Measurements from ENCODE around the gene TTF1.

Gene TTF1

DNA sequence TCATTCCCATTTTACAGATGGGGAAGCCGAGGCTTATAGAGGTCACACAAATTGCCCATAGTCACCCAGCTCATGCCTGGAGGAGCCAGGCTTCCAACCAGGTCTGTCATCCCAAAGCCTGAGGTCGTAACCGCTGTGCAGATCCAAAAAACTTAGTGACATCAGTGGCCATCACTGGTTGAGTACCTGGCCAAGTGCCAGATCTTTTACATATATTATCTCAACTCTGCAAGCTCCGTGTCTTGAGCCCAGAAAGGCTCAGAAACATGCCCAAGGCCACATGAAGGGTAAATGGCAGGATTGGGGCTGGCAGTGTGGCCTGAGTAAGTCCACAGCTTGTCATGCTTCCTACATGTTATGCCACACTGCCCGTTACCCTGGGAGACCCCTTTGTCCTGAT, 16.9 kb upstream of the TTF1 start:
- TF ChIP-seq EZH2phosphoT487 (IDR thresholded peaks at IDR 0.05; ENCODE audit: borderline replicate concordance): no peak
- Histone ChIP-seq H3K4me1 (ENCODE audit: insufficient read depth, low read length, poor library complexity, severe bottlenecking) (no peaks in the 10 kb centered on the region), H3K4me2 (ENCODE audit: low read depth, low read length, poor library complexity, severe bottlenecking) (no peak overlapping the region), H3K4me3 (ENCODE audit: low read length, poor library complexity, severe bottlenecking) (no peak overlapping the region), H2AFZ (ENCODE audit: low read length) (no peak overlapping the region), H3K79me2 (ENCODE audit: insufficient read depth, low read length) (no peaks in the 10 kb centered on the region), H3F3A (ENCODE audit: low read depth) (no peaks in the 10 kb centered on the region), H3K9me3 (ENCODE audit: insufficient read depth, low read depth, low read length) (no peaks in the 10 kb centered on the region), H4K20me1 (ENCODE audit: insufficient read depth, low read length, poor library complexity, severe bottlenecking) (no peaks in the 10 kb centered on the region), H3K27me3 (ENCODE audit: insufficient read depth, low read length, poor library complexity, severe bottlenecking) (no peaks in the 10 kb centered on the region), H3K9me2 (replicated peaks; ENCODE audit: low read depth, low read length) (no peaks in the 10 kb centered on the region), H3K9ac (ENCODE audit: low read depth, low read length, poor library complexity, severe bottlenecking) (no peak overlapping the region), H3K36me3 (ENCODE audit: insufficient read depth, low read length) (no peaks in the 10 kb centered on the region)

DNA sequence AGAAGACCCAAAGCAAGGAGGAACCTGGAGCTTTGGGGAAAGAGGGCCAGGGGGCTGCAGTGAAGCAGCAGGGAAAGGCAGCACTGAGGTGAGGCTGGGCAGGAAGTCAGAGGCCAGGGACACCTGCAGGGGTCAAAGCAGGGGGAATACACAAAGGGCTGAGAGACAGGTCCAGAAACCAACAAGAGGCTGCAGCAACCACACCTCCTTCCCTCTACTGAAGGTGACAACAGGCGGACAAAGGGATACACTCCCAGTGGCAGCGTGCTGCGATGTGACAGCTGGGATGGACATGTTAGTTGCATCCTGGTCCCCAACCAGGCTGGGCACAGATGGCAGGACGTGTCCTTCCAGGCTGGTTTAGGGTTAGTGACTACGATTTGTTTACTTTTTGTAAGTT, 15.9 kb upstream of the TTF1 start:
- TF ChIP-seq, protein P1, sequence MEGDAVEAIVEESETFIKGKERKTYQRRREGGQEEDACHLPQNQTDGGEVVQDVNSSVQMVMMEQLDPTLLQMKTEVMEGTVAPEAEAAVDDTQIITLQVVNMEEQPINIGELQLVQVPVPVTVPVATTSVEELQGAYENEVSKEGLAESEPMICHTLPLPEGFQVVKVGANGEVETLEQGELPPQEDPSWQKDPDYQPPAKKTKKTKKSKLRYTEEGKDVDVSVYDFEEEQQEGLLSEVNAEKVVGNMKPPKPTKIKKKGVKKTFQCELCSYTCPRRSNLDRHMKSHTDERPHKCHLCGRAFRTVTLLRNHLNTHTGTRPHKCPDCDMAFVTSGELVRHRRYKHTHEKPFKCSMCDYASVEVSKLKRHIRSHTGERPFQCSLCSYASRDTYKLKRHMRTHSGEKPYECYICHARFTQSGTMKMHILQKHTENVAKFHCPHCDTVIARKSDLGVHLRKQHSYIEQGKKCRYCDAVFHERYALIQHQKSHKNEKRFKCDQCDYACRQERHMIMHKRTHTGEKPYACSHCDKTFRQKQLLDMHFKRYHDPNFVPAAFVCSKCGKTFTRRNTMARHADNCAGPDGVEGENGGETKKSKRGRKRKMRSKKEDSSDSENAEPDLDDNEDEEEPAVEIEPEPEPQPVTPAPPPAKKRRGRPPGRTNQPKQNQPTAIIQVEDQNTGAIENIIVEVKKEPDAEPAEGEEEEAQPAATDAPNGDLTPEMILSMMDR (conservative IDR thresholded peaks at IDR 0.05; ENCODE audit: low read length): no peak
- TF ChIP-seq EZH2phosphoT487 (IDR thresholded peaks at IDR 0.05; ENCODE audit: borderline replicate concordance): no peak
- H3K36me3 ChIP-seq (ENCODE audit: insufficient read depth, low read length): no peaks in the 10 kb centered on the region
- H3K79me2 ChIP-seq (ENCODE audit: insufficient read depth, low read length): no peaks in the 10 kb centered on the region
- H3K4me2 ChIP-seq (ENCODE audit: low read depth, low read length, poor library complexity, severe bottlenecking): no peak overlapping the region
- H3K9ac ChIP-seq (ENCODE audit: low read depth, low read length, poor library complexity, severe bottlenecking): no peak overlapping the region
- H2AFZ ChIP-seq (ENCODE audit: low read length): no peak overlapping the region
- H3K4me3 ChIP-seq (ENCODE audit: low read length, poor library complexity, severe bottlenecking): no peak overlapping the region
- H3K4me1 ChIP-seq (ENCODE audit: insufficient read depth, low read length, poor library complexity, severe bottlenecking): no peaks in the 10 kb centered on the region
- H4K20me1 ChIP-seq (ENCODE audit: insufficient read depth, low read length, poor library complexity, severe bottlenecking): no peaks in the 10 kb centered on the region
- H3K9me2 ChIP-seq (replicated peaks; ENCODE audit: low read depth, low read length): no peaks in the 10 kb centered on the region
- H3K9me3 ChIP-seq (ENCODE audit: insufficient read depth, low read depth, low read length): no peaks in the 10 kb centered on the region
- no peaks in the 10 kb centered on the region for H3F3A ChIP-seq (ENCODE audit: low read depth)
- H3K27me3 ChIP-seq (ENCODE audit: insufficient read depth, low read length, poor library complexity, severe bottlenecking): no peaks in the 10 kb centered on the region

DNA sequence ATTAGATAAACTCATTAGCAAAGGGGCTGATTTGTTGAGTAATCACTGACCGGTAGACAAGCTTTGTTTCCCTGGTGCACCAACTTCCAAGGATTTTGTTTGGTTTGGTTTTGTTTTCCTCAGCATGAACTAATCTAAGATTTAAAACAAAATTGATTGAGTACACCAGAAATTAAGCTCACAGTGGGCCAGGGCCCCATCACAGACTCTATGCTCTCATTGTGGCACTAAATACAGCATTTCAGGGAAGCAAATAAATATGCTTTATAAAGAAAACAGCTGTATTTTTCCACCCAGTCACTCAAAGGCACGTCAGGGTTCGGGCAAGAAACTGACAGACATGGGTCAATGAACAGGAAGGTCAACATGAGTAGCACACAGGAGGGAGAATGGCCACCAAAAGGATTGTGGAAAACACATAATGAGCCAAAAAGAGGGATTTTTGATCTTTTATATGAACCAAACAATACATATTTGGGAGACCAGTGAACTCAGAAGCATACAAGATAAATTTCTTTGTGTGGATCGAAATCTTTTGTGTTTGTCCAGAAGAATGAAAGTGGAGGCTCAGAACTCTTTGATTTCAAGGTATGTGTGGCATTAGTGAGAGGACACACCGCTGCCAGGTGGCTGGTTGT, 12.2 kb upstream of the TTF1 start:
- no peak overlapping the region for H2AFZ ChIP-seq (ENCODE audit: low read length)
- no peaks in the 10 kb centered on the region for H3K9me2 ChIP-seq (replicated peaks; ENCODE audit: low read depth, low read length)
- H3K4me2 ChIP-seq (ENCODE audit: low read depth, low read length, poor library complexity, severe bottlenecking): no peak overlapping the region
- no peak overlapping the region for H3K4me3 ChIP-seq (ENCODE audit: low read length, poor library complexity, severe bottlenecking)
- H3K4me1 ChIP-seq (ENCODE audit: insufficient read depth, low read length, poor library complexity, severe bottlenecking): no peaks in the 10 kb centered on the region
- no peaks in the 10 kb centered on the region for H3K9me3 ChIP-seq (ENCODE audit: insufficient read depth, low read depth, low read length)
- H3K36me3 ChIP-seq (ENCODE audit: insufficient read depth, low read length): no peaks in the 10 kb centered on the region
- no peaks in the 10 kb centered on the region for H4K20me1 ChIP-seq (ENCODE audit: insufficient read depth, low read length, poor library complexity, severe bottlenecking)
- H3K79me2 ChIP-seq (ENCODE audit: insufficient read depth, low read length): no peaks in the 10 kb centered on the region
- H3F3A ChIP-seq (ENCODE audit: low read depth): no peaks in the 10 kb centered on the region
- no peaks in the 10 kb centered on the region for H3K27me3 ChIP-seq (ENCODE audit: insufficient read depth, low read length, poor library complexity, severe bottlenecking)
- no peak for TF ChIP-seq EZH2phosphoT487 (IDR thresholded peaks at IDR 0.05; ENCODE audit: borderline replicate concordance)
- TF ChIP-seq, protein P1 (conservative IDR thresholded peaks at IDR 0.05; ENCODE audit: low read length): no peak
- no peak overlapping the region for H3K9ac ChIP-seq (ENCODE audit: low read depth, low read length, poor library complexity, severe bottlenecking)

DNA sequence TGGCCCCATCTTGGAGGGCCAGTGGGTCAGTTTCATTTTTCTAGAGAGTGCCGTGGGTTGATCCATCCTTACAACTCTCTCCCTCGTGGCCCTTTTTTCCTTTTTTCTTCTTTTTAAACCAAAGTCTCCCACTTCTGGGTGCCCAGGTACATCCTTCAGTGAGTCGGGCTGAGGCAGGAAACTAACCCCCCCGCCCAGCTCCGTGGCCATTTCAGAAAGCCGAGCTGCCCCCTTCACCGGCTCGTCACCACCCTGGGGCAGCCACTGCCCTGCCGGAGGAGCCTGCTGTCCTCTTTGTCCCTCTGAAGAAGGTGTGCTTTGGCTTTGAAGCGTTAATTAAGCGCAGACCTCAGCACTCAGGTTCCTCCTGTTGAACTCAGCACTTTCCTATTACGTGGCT, 8.5 kb upstream of the TTF1 start:
- no peaks in the 10 kb centered on the region for H3K79me2 ChIP-seq (ENCODE audit: insufficient read depth, low read length)
- H3K4me2 ChIP-seq (ENCODE audit: low read depth, low read length, poor library complexity, severe bottlenecking): no peak overlapping the region

More for the DNA sequence above, 8.5 kb upstream of the TTF1 start:
- Histone ChIP-seq H3K9me3 (ENCODE audit: insufficient read depth, low read depth, low read length) (no peaks in the 10 kb centered on the region), H4K20me1 (ENCODE audit: insufficient read depth, low read length, poor library complexity, severe bottlenecking) (no peaks in the 10 kb centered on the region), H3K4me1 (ENCODE audit: insufficient read depth, low read length, poor library complexity, severe bottlenecking) (peaks cover 4% of the 10 kb centered on the region), H2AFZ (ENCODE audit: low read length) (no peak overlapping the region), H3K9me2 (replicated peaks; ENCODE audit: low read depth, low read length) (no peaks in the 10 kb centered on the region), H3K4me3 (ENCODE audit: low read length, poor library complexity, severe bottlenecking) (no peak overlapping the region), H3F3A (ENCODE audit: low read depth) (no peaks in the 10 kb centered on the region), H3K27me3 (ENCODE audit: insufficient read depth, low read length, poor library complexity, severe bottlenecking) (no peaks in the 10 kb centered on the region), H3K9ac (ENCODE audit: low read depth, low read length, poor library complexity, severe bottlenecking) (no peak overlapping the region), H3K36me3 (ENCODE audit: insufficient read depth, low read length) (no peaks in the 10 kb centered on the region)
- TF ChIP-seq, protein P1 (conservative IDR thresholded peaks at IDR 0.05; ENCODE audit: low read length): no peak
- no peak for TF ChIP-seq EZH2phosphoT487 (IDR thresholded peaks at IDR 0.05; ENCODE audit: borderline replicate concordance)
